HepG2 (cell line): ENCODE measurements around the gene INTS7. TPM values are rescaled to one million over a fixed set of nuclear protein-coding genes. Genes with fewer than 3 reads are reported as not detected.

ENCODE experiments used
- AHDC1 ChIP-seq: sonication (generic); formaldehyde crosslinking; IDR thresholded peaks from 2 replicates; pipeline ENCODE4 v1.5.1; 2020; ENCODE audit warnings: mild to moderate bottlenecking, missing genetic modification reagents, borderline replicate concordance
- ETV6 ChIP-seq: sonication (generic); formaldehyde crosslinking; conservative IDR thresholded peaks from 2 replicates; pipeline ENCODE4 v1.4.0; 2020; ENCODE audit warnings: missing genetic modification reagents
- FOXP1 ChIP-seq, 2 experiments: fragments of 450-650 bp in 1 of 2; IDR thresholded peaks; 2 replicates each; pipeline ENCODE4 v1.6.1; 2017 to 2018; ENCODE audit warnings: antibody characterized with exemption in 1 of 2
- HDAC1 ChIP-seq: sonication (generic); formaldehyde crosslinking; IDR thresholded peaks from 2 replicates; pipeline ENCODE4 v1.5.1; 2020; ENCODE audit warnings: mild to moderate bottlenecking, missing genetic modification reagents
- HNF1A ChIP-seq, 2 experiments: sonication (generic) in 1 of 2; formaldehyde crosslinking in 1 of 2; IDR thresholded peaks; 2 replicates each; pipeline versions ENCODE4 v1.4.0 to v1.6.1; 2016 to 2020; ENCODE audit warnings: borderline replicate concordance in 1 of 2, low read depth in 1 of 2, mild to moderate bottlenecking in 1 of 2, missing genetic modification reagents in 1 of 2
- MAFF ChIP-seq: IDR thresholded peaks from 2 replicates; pipeline ENCODE4 v1.6.1; 2011; ENCODE audit warnings: low read depth, low read length, improper control_type of control experiment
- PHF8 ChIP-seq: sonication (generic); formaldehyde crosslinking; IDR thresholded peaks from 2 replicates; pipeline ENCODE4 v1.5.0; 2020; ENCODE audit warnings: missing genetic modification reagents
- RAD21 ChIP-seq: fragments of 450-650 bp; formaldehyde crosslinking; IDR thresholded peaks from 2 replicates; pipeline ENCODE4 v1.5.0; 2020; ENCODE audit warnings: mild to moderate bottlenecking
- RFXAP ChIP-seq: sonication (generic); formaldehyde crosslinking; IDR thresholded peaks from 2 replicates; pipeline ENCODE4 v1.4.0; 2020; ENCODE audit warnings: missing genetic modification reagents, borderline replicate concordance
- SIX4 ChIP-seq: sonication (generic); formaldehyde crosslinking; IDR thresholded peaks from 2 replicates; pipeline ENCODE4 v1.4.0; 2020; ENCODE audit warnings: missing genetic modification reagents
- TCF7L2 ChIP-seq: IDR thresholded peaks from 2 replicates; pipeline ENCODE4 v1.6.1; 2011; ENCODE audit warnings: mild to moderate bottlenecking, low read depth, low read length, moderate library complexity
- XRCC5 ChIP-seq: fragments of 200-400 bp; formaldehyde crosslinking; optimal IDR thresholded peaks from 2 replicates; pipeline ENCODE3; 2017; ENCODE audit warnings: mild to moderate bottlenecking, low read length
- ZFP1 ChIP-seq: IDR thresholded peaks from 2 replicates; pipeline ENCODE4 v1.6.1; 2016
- ZNF34 ChIP-seq: sonication (generic); formaldehyde crosslinking; IDR thresholded peaks from 2 replicates; pipeline ENCODE4 v1.4.0; 2020; ENCODE audit warnings: mild to moderate bottlenecking, missing genetic modification reagents, borderline replicate concordance
- ZNF350 ChIP-seq: sonication (generic); formaldehyde crosslinking; IDR thresholded peaks from 2 replicates; pipeline ENCODE4 v1.4.0; 2020; ENCODE audit warnings: mild to moderate bottlenecking, low read depth, missing genetic modification reagents, borderline replicate concordance
- ZNF605 ChIP-seq: sonication (generic); formaldehyde crosslinking; IDR thresholded peaks from 2 replicates; pipeline ENCODE4 v1.8.0; 2022; ENCODE audit warnings: mild to moderate bottlenecking, missing genetic modification reagents
- polyA plus RNA-seq, 8 experiments: library from polyadenylated mRNA; depleted of rRNA in 3 of 8; stranded (reverse) in 7 of 8; unstranded in 1 of 8; fragments of >200 nt; fragmentation: Illumina TruSeq in 4 of 8; extraction: Trizol in 4 of 8; gene quantifications; 2 replicates each; pipeline versions ENCODE4 v1.2.1 to v1.2.3, GENCODE V29; 2011 to 2016; ENCODE audit warnings: low read depth in 4 of 8, missing spikeins in 1 of 8, mixed read lengths in 1 of 8; ENCODE audit not compliant: insufficient read depth in 1 of 8
- total RNA-seq, 5 experiments: library from RNA; depleted of rRNA; stranded (reverse); fragments of >200 nt; fragmentation: Illumina TruSeq; extraction: Trizol; gene quantifications; 2 replicates each; pipeline ENCODE4 v1.2.3, GENCODE V29; 2016; ENCODE audit warnings: low read depth in 1 of 5
- TF ChIP-seq, protein P1 (sequence below): sonication (generic); formaldehyde crosslinking; IDR thresholded peaks from 2 replicates; pipeline ENCODE4 v1.4.0; 2020; ENCODE audit warnings: missing genetic modification reagents

Gene INTS7
- total and polyA plus RNA-seq, 2 of the 13 experiments (the other 11 are each of a cell fraction or from before 2014, with no cell fraction given) = 18.3 to 22.4 TPM

DNA sequence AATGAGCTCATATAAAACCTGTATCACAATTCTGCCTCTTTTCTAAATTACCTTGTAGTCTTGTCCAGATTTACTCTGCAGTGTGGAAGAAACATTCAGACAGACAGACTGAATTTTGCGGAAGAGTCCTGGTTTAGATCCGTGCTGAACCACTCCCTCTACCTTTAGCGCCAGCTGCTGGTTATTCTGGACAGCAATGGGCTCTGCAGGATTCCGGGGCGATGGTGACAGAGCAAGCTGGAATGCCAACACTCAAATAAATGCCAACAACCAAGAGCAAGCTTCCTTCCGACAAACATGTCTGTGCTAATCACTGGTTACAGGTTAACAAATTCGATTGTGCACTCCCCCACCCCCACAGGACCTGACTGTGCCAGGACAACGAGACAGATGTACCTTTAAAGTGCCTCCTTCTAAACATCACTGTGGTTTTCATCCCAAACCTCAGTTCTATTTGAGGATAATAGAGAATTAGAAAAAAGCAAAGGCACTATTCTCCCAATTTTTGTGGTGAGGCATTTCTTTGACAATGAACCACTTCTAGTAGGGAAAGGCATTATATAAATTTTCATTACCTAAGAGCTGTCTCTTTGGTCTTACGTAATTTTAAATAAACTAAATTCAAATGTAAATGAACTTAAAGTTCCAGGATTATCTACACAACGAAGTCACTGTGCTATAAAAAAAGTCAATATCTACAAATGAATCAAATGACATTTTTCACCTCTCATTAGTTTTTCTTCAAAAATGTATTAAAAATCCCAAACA, 90.4 kb downstream of the INTS7 start (continued):
- peak; percentile 83 for TF ChIP-seq HNF1A (IDR thresholded peaks at IDR 0.05; ENCODE audit: low read depth)
- TF ChIP-seq HNF1A (CRISPR knock-in tag; IDR thresholded peaks at IDR 0.05; ENCODE audit: borderline replicate concordance) = peak; percentile 86; the same call in 1 of the 2 replicates
- TF ChIP-seq PHF8 (CRISPR knock-in tag) = 0 out of 2 replicates have a peak, but pooled peaks have one; percentile 38
- no peak for TF ChIP-seq ZNF34 (CRISPR knock-in tag)
- TF ChIP-seq HDAC1 (CRISPR knock-in tag) = peak; percentile 31; the same call in 1 of the 2 replicates
- TF ChIP-seq FOXP1 (IDR thresholded peaks at IDR 0.05) = no peak
- peak; percentile 70 for TF ChIP-seq FOXP1 (CRISPR knock-in tag; IDR thresholded peaks at IDR 0.05)
- TF ChIP-seq RFXAP (CRISPR knock-in tag) = peak; percentile 56
- TF ChIP-seq ZNF350 (CRISPR knock-in tag) = peak; percentile 62; the same call in 1 of the 2 replicates
- TF ChIP-seq RAD21 = peak; percentile 92
- TF ChIP-seq XRCC5 = peak; percentile 81
- no peak for TF ChIP-seq ETV6 (CRISPR knock-in tag)
- TF ChIP-seq MAFF = peak; percentile 20; the same call in 1 of the 2 replicates
- peak; percentile 92; the same call in 1 of the 2 replicates for TF ChIP-seq ZFP1
- TF ChIP-seq ZNF605 = peak; percentile 66; the same call in 1 of the 2 replicates
- TF ChIP-seq, protein P1, sequence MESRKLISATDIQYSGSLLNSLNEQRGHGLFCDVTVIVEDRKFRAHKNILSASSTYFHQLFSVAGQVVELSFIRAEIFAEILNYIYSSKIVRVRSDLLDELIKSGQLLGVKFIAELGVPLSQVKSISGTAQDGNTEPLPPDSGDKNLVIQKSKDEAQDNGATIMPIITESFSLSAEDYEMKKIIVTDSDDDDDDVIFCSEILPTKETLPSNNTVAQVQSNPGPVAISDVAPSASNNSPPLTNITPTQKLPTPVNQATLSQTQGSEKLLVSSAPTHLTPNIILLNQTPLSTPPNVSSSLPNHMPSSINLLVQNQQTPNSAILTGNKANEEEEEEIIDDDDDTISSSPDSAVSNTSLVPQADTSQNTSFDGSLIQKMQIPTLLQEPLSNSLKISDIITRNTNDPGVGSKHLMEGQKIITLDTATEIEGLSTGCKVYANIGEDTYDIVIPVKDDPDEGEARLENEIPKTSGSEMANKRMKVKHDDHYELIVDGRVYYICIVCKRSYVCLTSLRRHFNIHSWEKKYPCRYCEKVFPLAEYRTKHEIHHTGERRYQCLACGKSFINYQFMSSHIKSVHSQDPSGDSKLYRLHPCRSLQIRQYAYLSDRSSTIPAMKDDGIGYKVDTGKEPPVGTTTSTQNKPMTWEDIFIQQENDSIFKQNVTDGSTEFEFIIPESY = peak; percentile 83
- 0 out of 2 replicates have a peak, but pooled peaks have one; percentile 12 for TF ChIP-seq SIX4
- TF ChIP-seq TCF7L2 = no peak
- peak; percentile 25; the same call in 1 of the 2 replicates for TF ChIP-seq AHDC1 (CRISPR knock-in tag)
